SH-SY5Y (cell line): ENCODE measurements around the gene CNTNAP4.

Experiments
- GATA2 ChIP-seq: IDR thresholded peaks from 2 replicates; pipeline ENCODE4 v1.6.1; 2011; ENCODE audit warnings: mild to moderate bottlenecking, low read depth, low read length
- GATA3 ChIP-seq: IDR thresholded peaks from 2 replicates; pipeline ENCODE4 v1.6.1; 2011; ENCODE audit warnings: low read depth, mild to moderate bottlenecking, low read length, moderate library complexity

GRCh38 chr16:76565542-76565941, 288.3 kb downstream of the CNTNAP4 start:
- TF ChIP-seq GATA2 (no peak), GATA3 (no peak)
